ENCODE results near the gene FZR1.

DNA sequence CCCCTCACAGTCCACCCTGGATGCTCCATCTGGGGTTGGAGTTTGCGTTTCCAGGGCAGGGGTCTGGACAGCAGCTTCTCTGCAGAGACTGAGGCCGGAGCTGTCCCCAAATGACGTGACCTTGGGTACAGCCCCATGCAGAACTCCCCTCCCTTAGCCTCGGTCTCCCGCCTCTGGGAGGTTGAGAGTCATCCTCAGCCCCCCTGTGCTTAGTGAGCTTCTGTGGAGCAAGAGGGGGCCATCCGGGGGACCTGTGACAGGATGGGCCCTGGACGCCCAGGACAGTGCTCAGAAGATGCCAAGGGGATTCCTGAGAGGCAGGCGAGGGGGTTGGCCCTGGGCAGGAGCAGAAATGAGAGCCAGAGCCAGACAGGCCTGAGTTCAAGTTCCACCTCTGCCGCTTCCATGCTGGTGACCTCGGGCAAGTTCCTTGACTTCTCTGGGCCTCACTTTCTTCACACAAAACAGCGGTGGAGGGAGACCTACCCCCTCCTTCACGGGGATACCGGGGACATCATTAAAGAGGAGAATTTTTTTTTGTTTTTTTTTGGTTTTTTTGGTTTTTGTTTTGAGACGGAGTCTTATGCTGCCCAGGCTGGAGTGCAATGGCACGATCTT is 46.0 kb upstream of the FZR1 start:
- TF ChIP-seq, protein P1, sequence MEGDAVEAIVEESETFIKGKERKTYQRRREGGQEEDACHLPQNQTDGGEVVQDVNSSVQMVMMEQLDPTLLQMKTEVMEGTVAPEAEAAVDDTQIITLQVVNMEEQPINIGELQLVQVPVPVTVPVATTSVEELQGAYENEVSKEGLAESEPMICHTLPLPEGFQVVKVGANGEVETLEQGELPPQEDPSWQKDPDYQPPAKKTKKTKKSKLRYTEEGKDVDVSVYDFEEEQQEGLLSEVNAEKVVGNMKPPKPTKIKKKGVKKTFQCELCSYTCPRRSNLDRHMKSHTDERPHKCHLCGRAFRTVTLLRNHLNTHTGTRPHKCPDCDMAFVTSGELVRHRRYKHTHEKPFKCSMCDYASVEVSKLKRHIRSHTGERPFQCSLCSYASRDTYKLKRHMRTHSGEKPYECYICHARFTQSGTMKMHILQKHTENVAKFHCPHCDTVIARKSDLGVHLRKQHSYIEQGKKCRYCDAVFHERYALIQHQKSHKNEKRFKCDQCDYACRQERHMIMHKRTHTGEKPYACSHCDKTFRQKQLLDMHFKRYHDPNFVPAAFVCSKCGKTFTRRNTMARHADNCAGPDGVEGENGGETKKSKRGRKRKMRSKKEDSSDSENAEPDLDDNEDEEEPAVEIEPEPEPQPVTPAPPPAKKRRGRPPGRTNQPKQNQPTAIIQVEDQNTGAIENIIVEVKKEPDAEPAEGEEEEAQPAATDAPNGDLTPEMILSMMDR (conservative IDR thresholded peaks at IDR 0.05) = no peak
- no peak for TF ChIP-seq EZH2 (IDR thresholded peaks at IDR 0.05; ENCODE audit: low read depth)
